Measurements from ENCODE around the gene IRX3.

DNA sequence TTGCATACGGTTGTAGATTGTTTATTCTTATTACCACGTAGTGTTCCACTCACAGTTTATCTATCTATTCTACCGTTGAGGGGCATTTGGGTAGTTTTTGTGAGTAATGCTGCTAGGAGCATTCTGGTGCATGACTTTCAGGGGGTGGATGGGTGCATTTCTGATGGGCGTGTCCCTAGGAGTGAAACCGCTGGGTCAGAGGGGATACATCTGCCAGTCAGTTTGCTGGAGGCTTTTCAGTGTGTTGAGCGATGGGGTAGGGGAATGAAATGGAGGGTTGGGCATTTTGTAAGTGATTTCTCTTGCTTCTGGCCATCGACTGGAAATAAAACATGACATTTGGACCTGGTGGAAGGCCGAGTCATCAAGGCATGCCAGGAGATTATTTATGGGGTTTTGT lies 17.0 kb upstream of the IRX3 start:
- TF ChIP-seq, protein P1, sequence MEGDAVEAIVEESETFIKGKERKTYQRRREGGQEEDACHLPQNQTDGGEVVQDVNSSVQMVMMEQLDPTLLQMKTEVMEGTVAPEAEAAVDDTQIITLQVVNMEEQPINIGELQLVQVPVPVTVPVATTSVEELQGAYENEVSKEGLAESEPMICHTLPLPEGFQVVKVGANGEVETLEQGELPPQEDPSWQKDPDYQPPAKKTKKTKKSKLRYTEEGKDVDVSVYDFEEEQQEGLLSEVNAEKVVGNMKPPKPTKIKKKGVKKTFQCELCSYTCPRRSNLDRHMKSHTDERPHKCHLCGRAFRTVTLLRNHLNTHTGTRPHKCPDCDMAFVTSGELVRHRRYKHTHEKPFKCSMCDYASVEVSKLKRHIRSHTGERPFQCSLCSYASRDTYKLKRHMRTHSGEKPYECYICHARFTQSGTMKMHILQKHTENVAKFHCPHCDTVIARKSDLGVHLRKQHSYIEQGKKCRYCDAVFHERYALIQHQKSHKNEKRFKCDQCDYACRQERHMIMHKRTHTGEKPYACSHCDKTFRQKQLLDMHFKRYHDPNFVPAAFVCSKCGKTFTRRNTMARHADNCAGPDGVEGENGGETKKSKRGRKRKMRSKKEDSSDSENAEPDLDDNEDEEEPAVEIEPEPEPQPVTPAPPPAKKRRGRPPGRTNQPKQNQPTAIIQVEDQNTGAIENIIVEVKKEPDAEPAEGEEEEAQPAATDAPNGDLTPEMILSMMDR (IDR thresholded peaks at IDR 0.05; ENCODE audit: borderline replicate concordance, extremely low read depth, low read length, poor library complexity, severe bottlenecking) = no peak
- no peak for TF ChIP-seq EZH2 (IDR thresholded peaks at IDR 0.05; ENCODE audit: borderline replicate concordance, low read depth, low read length, severe bottlenecking)
